ENCODE data around the gene PADI2.

The PADI2 gene

GRCh38 chr1:17137441-17137840, 18.2 kb upstream of the PADI2 start:
- no peak for FAIRE-seq

GRCh38 chr1:17136936-17137335, 17.7 kb upstream of the PADI2 start:
- FAIRE-seq = no peak

- FAIRE-seq = no peak
Observed at GRCh38 chr1:17136145-17136544, 16.9 kb upstream of the PADI2 start.

GRCh38 chr1:17135530-17135929, 16.3 kb upstream of the PADI2 start:
- FAIRE-seq = no peak

- no peak for FAIRE-seq
Observed at GRCh38 chr1:17134724-17135123, 15.5 kb upstream of the PADI2 start.

- no peak for FAIRE-seq
Observed at GRCh38 chr1:17134034-17134433, 14.8 kb upstream of the PADI2 start.

- FAIRE-seq = no peak
Observed at GRCh38 chr1:17130138-17130635, 10.9 kb upstream of the PADI2 start.

GRCh38 chr1:17128361-17128760, 9.1 kb upstream of the PADI2 start:
- FAIRE-seq = no peak

GRCh38 chr1:17125756-17126237, 6.5 kb upstream of the PADI2 start:
- FAIRE-seq = no peak

- no peak for FAIRE-seq
Observed at GRCh38 chr1:17123196-17124045, 4.2 kb upstream of the PADI2 start.

- no peak for FAIRE-seq
Observed at GRCh38 chr1:17122521-17123164, 3.4 kb upstream of the PADI2 start.

- no peak for FAIRE-seq
Observed at GRCh38 chr1:17121881-17122280, 2.6 kb upstream of the PADI2 start.

GRCh38 chr1:17120962-17121837, 1.9 kb upstream of the PADI2 start:
- FAIRE-seq = no peak

- FAIRE-seq = no peak
Observed at GRCh38 chr1:17120481-17120877, 1.2 kb upstream of the PADI2 start.

- FAIRE-seq = no peak
Observed at GRCh38 chr1:17119773-17120480, 676 bp upstream of the PADI2 start.

- FAIRE-seq = no peak
Observed at GRCh38 chr1:17118706-17119075, 560 bp downstream of the PADI2 start.

GRCh38 chr1:17118268-17118667, 983 bp downstream of the PADI2 start:
- no peak for FAIRE-seq

- no peak for FAIRE-seq
Observed at GRCh38 chr1:17117451-17118265, 1.6 kb downstream of the PADI2 start.

- no peak for FAIRE-seq
Observed at GRCh38 chr1:17116643-17117042, 2.6 kb downstream of the PADI2 start.

- no peak for FAIRE-seq
Observed at GRCh38 chr1:17113963-17114362, 5.3 kb downstream of the PADI2 start.

GRCh38 chr1:17112496-17113236, 6.6 kb downstream of the PADI2 start:
- FAIRE-seq = no peak

All from colon (tissue), 2 donors.